Type B pancreatic cell (in vitro differentiated cells): ENCODE data around the gene NATD1. TPM values are rescaled to one million over a fixed set of nuclear protein-coding genes. Genes with fewer than 3 reads are reported as not detected.

Source experiments
- DNase-seq: peaks from one replicate; pipeline ENCODE4 v3.0.0; 2021; ENCODE audit warnings: mixed read lengths; ENCODE audit not compliant: unreplicated experiment; ENCODE audit errors: extremely low spot score
- H3K27ac Mint-ChIP-seq: 2 replicates; pipeline ENCODE4 v1.8.0; 2021; ENCODE audit warnings: mild to moderate bottlenecking, mixed read lengths
- H3K27me3 Mint-ChIP-seq: 2 replicates; pipeline ENCODE4 v1.8.0; 2021; ENCODE audit warnings: mixed read lengths
- H3K36me3 Mint-ChIP-seq: 2 replicates; pipeline ENCODE4 v1.8.0; 2021; ENCODE audit warnings: mixed read lengths
- H3K4me1 Mint-ChIP-seq: one replicate; pipeline ENCODE4 v1.8.0; 2021; ENCODE audit warnings: mixed read lengths; ENCODE audit not compliant: unreplicated experiment
- H3K4me3 Mint-ChIP-seq: 2 replicates; pipeline ENCODE4 v1.8.0; 2021; ENCODE audit warnings: mild to moderate bottlenecking, mixed read lengths
- H3K9me3 Mint-ChIP-seq: 2 replicates; pipeline ENCODE4 v1.8.0; 2021; ENCODE audit warnings: mixed read lengths
- CTCF ChIP-seq: fragments of 200-600 bp; sonication (generic); conservative IDR thresholded peaks from 2 replicates; pipeline ENCODE4 v1.5.0; 2021; ENCODE audit warnings: antibody characterized with exemption, mild to moderate bottlenecking
- total RNA-seq: library from RNA; stranded (reverse); gene quantifications from 2 replicates; pipeline ENCODE4 v1.2.1, GENCODE V29; 2021; ENCODE audit warnings: low replicate concordance

Gene NATD1
- total RNA-seq, 1 donor from 2014 or later, result 10.7 TPM

DNA sequence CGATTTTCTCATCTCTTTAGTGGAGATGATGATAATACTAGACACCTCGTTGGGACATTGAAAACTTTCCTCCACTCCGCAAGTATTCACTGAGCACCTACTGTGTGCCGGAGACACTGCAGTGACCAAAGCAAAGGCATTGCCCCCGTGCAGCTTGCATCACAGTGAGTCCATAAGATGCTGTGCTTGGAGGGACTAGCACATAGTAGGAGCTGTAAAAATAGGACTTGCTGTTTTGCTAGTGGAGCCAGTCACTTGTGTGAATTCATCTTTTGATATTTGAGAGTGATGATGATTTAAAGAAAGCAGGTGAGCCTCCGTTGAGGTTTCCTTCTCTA lies 26.0 kb upstream of the NATD1 start:
- peaks cover 41% of the 10 kb centered on the region for H3K27me3 Mint-ChIP-seq
- H3K36me3 Mint-ChIP-seq, result no peaks in the 10 kb centered on the region
- H3K4me1 Mint-ChIP-seq, result peaks cover 9% of the 10 kb centered on the region
- H3K4me3 Mint-ChIP-seq, result no peak overlapping the region
- no peaks in the 10 kb centered on the region for H3K9me3 Mint-ChIP-seq
- DNase-seq, result no peak
- H3K27ac Mint-ChIP-seq, result no peak overlapping the region
- TF ChIP-seq CTCF, result no peak

DNA sequence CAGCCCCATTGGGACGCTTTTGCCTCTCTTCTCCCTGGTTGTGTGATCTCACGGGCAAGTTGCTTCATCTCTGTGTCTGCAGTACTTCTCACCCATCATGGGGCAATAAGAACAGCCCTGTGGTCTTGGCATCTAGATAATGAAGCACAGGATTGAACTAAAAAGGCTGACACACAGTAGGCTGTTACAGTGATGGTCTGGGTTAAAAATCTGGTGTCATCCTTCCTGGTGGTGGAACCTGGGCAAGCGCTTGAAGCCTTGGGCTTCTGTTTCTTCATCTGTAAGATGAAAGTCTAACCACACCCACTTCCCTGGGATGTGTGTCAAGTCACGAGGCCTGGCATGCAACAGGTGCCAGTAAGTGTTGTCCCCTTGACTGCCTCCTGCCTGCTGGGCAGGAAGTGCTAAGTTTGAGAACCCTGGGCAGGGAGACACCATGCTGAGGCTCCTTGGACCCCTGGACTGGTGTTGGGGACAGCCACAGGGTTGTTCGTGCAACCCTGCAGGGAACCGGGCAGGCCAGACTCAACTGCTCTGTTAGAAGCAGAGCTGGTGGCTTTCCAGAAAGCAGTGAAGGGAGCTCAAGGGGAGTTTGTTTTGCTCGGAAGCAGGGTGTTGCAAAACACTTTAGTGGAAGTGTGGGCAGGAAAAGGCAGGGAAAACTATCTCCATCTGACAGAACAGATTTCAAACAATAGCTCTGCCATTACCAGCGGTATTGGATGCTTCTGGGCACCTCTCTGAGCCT lies 25.4 kb upstream of the NATD1 start:
- TF ChIP-seq CTCF, result no peak
- no peak overlapping the region for H3K4me3 Mint-ChIP-seq
- H3K4me1 Mint-ChIP-seq, result peaks cover 9% of the 10 kb centered on the region
- no peaks in the 10 kb centered on the region for H3K9me3 Mint-ChIP-seq
- H3K27me3 Mint-ChIP-seq, result peaks cover 41% of the 10 kb centered on the region
- no peak for DNase-seq
- H3K27ac Mint-ChIP-seq, result no peak overlapping the region
- H3K36me3 Mint-ChIP-seq, result no peaks in the 10 kb centered on the region

- H3K27ac Mint-ChIP-seq, result no peak overlapping the region
- H3K36me3 Mint-ChIP-seq, result no peaks in the 10 kb centered on the region
- H3K9me3 Mint-ChIP-seq, result no peaks in the 10 kb centered on the region
- H3K27me3 Mint-ChIP-seq, result peaks cover 35% of the 10 kb centered on the region
- DNase-seq, result no peak
- H3K4me3 Mint-ChIP-seq, result no peak overlapping the region
- H3K4me1 Mint-ChIP-seq, result peaks cover 9% of the 10 kb centered on the region
- TF ChIP-seq CTCF, result no peak
Measured at GRCh38 chr17:21277332-21277731, 24.1 kb upstream of the NATD1 start.

DNA sequence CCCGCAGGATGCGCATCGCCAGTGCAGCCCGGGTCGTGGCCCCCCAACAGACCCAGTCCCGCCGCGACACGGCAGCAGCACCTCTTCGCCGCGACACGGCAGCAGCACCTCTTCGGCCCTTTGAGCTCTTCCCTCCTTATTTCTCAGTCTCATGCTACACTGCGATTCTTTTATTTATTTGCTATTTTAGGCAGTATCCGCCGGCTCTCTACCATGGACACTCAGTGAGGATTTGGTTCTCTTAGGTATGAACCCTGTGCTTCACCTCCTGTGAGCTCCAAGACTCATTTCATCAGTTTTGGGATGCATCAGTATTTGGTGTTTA lies 23.0 kb upstream of the NATD1 start:
- Mint-ChIP-seq H3K36me3 (no peaks in the 10 kb centered on the region), H3K4me3 (peak overlapping the region; percentile 87), H3K4me1 (peaks cover 9% of the 10 kb centered on the region), H3K27ac (no peak overlapping the region), H3K9me3 (no peaks in the 10 kb centered on the region), H3K27me3 (peaks cover 24% of the 10 kb centered on the region)
- TF ChIP-seq CTCF, result no peak
- DNase-seq, result no peak

DNA sequence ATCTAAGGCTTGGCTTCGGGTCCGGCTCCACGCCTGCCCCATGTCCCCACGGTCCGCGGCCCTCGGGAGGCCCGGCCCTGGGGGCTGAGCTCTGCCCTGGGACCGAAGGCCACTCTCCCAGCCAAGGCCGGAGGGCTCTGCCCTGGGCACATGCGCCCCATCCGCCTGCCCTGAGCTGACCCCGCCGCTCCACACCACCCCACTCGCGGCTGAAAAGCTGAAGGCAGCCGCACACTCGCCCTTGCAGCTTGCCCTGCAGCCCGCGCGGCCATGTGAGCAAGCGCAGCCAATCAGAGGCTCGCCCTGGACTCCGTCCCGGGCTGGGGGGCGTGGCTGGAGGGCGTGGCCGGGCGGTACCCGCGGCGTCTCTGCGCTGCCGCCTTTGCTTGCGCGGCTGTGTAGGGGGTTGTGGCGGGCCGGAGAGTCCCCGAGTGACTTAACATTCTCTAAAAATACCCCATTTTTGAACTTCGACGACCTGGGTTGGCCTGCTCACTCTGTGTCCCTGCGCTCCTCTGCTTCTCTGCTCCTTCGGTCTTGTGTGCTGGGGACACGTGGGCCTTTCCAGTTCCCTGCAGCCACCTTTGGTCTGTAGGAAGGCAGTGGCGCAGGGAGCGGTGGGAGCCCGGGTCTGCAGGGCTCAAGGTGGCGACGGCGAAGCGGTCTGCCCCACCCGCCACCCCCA lies 22.5 kb upstream of the NATD1 start:
- H3K36me3 Mint-ChIP-seq, result no peaks in the 10 kb centered on the region
- DNase-seq, result peak; percentile 93
- H3K27ac Mint-ChIP-seq, result no peak overlapping the region
- H3K9me3 Mint-ChIP-seq, result no peaks in the 10 kb centered on the region
- H3K27me3 Mint-ChIP-seq, result peaks cover 22% of the 10 kb centered on the region
- H3K4me3 Mint-ChIP-seq, result peak overlapping the region; percentile 87
- peaks cover 9% of the 10 kb centered on the region for H3K4me1 Mint-ChIP-seq
- TF ChIP-seq CTCF, result peak; percentile 21
